Ovary (tissue), 9 donors: ENCODE results near the gene KIAA1328. TPM values are rescaled to one million over a fixed set of nuclear protein-coding genes. Genes with fewer than 3 reads are reported as not detected.

Experiments used
- DNase-seq, 5 donors: peaks; one replicate each; pipeline ENCODE4 v3.0.0-alpha.2; 2019 to 2020
- H3K27ac ChIP-seq, 2 donors: fragments of 200-600 bp; one replicate each; pipeline versions ENCODE4 v1.5.1 to v1.8.0; 2019 to 2022
- H3K27me3 ChIP-seq: fragments of 200-600 bp; one replicate; pipeline ENCODE4 v1.8.0; 2022
- H3K36me3 ChIP-seq: fragments of 200-600 bp; sonication (generic); one replicate; pipeline ENCODE4 v1.5.1; 2019
- H3K4me1 ChIP-seq: one replicate; pipeline ENCODE4 v1.8.1; 2013; ENCODE audit warnings: mild to moderate bottlenecking, moderate library complexity; ENCODE audit not compliant: insufficient read depth
- H3K4me3 ChIP-seq: fragments of 200-600 bp; sonication (generic); one replicate; pipeline ENCODE4 v1.5.1; 2017
- H3K9me3 ChIP-seq, 2 donors: fragments of 200-600 bp in 1 of 2; sonication (generic) in 1 of 2; one replicate each; pipeline versions ENCODE4 v1.5.1 to v1.8.1; 2013 to 2019; ENCODE audit warnings: mild to moderate bottlenecking in 1 of 2, moderate library complexity in 1 of 2
- CTCF ChIP-seq, 3 donors: fragments of 450-650 bp in 2 of 3; fragments of 200-600 bp in 1 of 3; IDR thresholded peaks; one replicate each; pipeline versions ENCODE4 v1.5.1 to v1.8.0; 2016 to 2022; ENCODE audit warnings: antibody characterized with exemption in 3 of 3, mild to moderate bottlenecking in 1 of 3
- EP300 ChIP-seq: sonication (generic); formaldehyde crosslinking; IDR thresholded peaks from one replicate; pipeline ENCODE4 v1.6.1; 2017; ENCODE audit warnings: antibody characterized with exemption
- POLR2A ChIP-seq: fragments of 450-650 bp; IDR thresholded peaks from one replicate; pipeline ENCODE4 v1.6.1; 2017; ENCODE audit warnings: antibody characterized with exemption, mild to moderate bottlenecking, moderate library complexity
- WGBS, 3 donors: extraction: QIAGEN DNeasy Blood & Tissue Kit in 1 of 3; methylation state at CpG; one replicate each; pipeline versions ENCODE4 v1.1.5 to v1.1.7; 2013 to 2017; 5-methylcytosine and 5-hydroxymethylcytosine counted together
- intact Hi-C, 4 donors: fragments of 100-400 bp; cut with DNase I; formaldehyde crosslinking; loops; one replicate each; pipeline versions ENCODE4 v1.11.0 to v1.15.1; 2022 to 2023
- polyA plus RNA-seq, 2 donors: library from polyadenylated mRNA; stranded (reverse); fragments of 200-250 nt in 1 of 2; fragments of 350-450 nt in 1 of 2; fragmentation: Illumina TruSeq in 1 of 2; extraction: RNeasy Lipid Tissue Mini Kit (QIAGEN cat#74804) in 1 of 2; gene quantifications; one replicate each; pipeline ENCODE4 v1.2.3, GENCODE V29; 2013 to 2014
- total RNA-seq, 7 donors: library from RNA; depleted of rRNA in 2 of 7; stranded (reverse); fragments of >200 nt in 2 of 7; fragmentation: NEBNext Ultra II Directional in 3 of 7; extraction: Animal tissue kit (Norgen Biotek cat#: 25700) in 3 of 7; gene quantifications; one replicate each; pipeline versions ENCODE4 v1.1.0 to v1.2.4, GENCODE V29; 2016 to 2023
- donor health status: DM: no; HTN: no; CAD: no; lungs with moderate emphysema.
- donor health status: DM: no; HTN: no; CAD: no.
- donor health status: Bipolar disorder and iron deficiency.
- donor health status: DM: yes; HTN: yes; CAD: no.
- donor health status: DM: no; HTN: no; CAD: no.
- donor health status: DM: yes; HTN: yes; CAD: no.

KIAA1328 gene
- total and polyA plus RNA-seq, 9 donors: 6.7 to 38.3 (median 18.7) TPM

GRCh38 chr18:37264956-37265355 lies 436.0 kb downstream of the KIAA1328 start:
- Histone ChIP-seq H3K36me3 (no peaks in the 10 kb centered on the region), H3K4me1 (no peaks in the 10 kb centered on the region), H3K4me3 (no peak overlapping the region), H3K9me3 (no peaks in the 10 kb centered on the region), H3K27me3 (no peaks in the 10 kb centered on the region), H3K27ac (no peak overlapping the region)
- WGBS, 3 donors: 76 to 91% (median 91%) methylated on average over 14 of the region's 14 CpGs
- no peak for TF ChIP-seq EP300
- no peak for TF ChIP-seq POLR2A
- TF ChIP-seq CTCF (IDR thresholded peaks at IDR 0.05): no peak
- no peak for DNase-seq
- intact Hi-C loops: no loop called here

- WGBS, 3 donors: 47 to 60% (median 48%) methylated on average over 2 of the region's 2 CpGs
- TF ChIP-seq POLR2A (no peak), CTCF (IDR thresholded peaks at IDR 0.05) (no peak), EP300 (no peak)
- Histone ChIP-seq H3K27me3 (no peaks in the 10 kb centered on the region), H3K36me3 (no peaks in the 10 kb centered on the region), H3K27ac (no peak overlapping the region), H3K9me3 (no peaks in the 10 kb centered on the region), H3K4me3 (no peak overlapping the region), H3K4me1 (no peaks in the 10 kb centered on the region)
- DNase-seq: no peak
- intact Hi-C loops: no loop called here
Measured at GRCh38 chr18:37265382-37265781, 436.5 kb downstream of the KIAA1328 start.

GRCh38 chr18:37266290-37266689 lies 437.4 kb downstream of the KIAA1328 start:
- intact Hi-C loops: no loop called here
- H3K27me3 ChIP-seq: no peaks in the 10 kb centered on the region
- no peak overlapping the region for H3K4me3 ChIP-seq
- no peaks in the 10 kb centered on the region for H3K36me3 ChIP-seq
- 58 to 67% (median 63%) methylated on average over 13 of the region's 13 CpGs for WGBS, 3 donors
- H3K4me1 ChIP-seq: no peaks in the 10 kb centered on the region
- no peak overlapping the region for H3K27ac ChIP-seq
- no peak for DNase-seq
- TF ChIP-seq EP300 (no peak), CTCF (IDR thresholded peaks at IDR 0.05) (no peak), POLR2A (no peak)
- no peaks in the 10 kb centered on the region for H3K9me3 ChIP-seq

- peak; percentile 25 to 68 (median 58) for DNase-seq
- H3K36me3 ChIP-seq: no peaks in the 10 kb centered on the region
- intact Hi-C loops: no loop called here
- H3K27ac ChIP-seq: no peak overlapping the region
- H3K4me3 ChIP-seq: no peak overlapping the region
- peaks cover 0 to 6% of the 10 kb centered on the region in 2 donors for H3K9me3 ChIP-seq
- H3K27me3 ChIP-seq: no peaks in the 10 kb centered on the region
- 17 to 21% (median 19%) methylated on average over 8 of the region's 8 CpGs for WGBS, 3 donors
- no peak for TF ChIP-seq EP300
- TF ChIP-seq CTCF (IDR thresholded peaks at IDR 0.05): no peak
- no peak for TF ChIP-seq POLR2A
- H3K4me1 ChIP-seq: no peaks in the 10 kb centered on the region
Measured at GRCh38 chr18:37270038-37270665, 441.2 kb downstream of the KIAA1328 start.
